Stimulated activated naive CD4-positive, alpha-beta T cell treated with Interleukin-2 at 50 U/mL for 16 hours (primary cell): ENCODE data around the gene MPG.
A peak's percentile ranks its signal among the peaks of the same experiment; 100 is the strongest.

Source experiments
- DNase-seq: peaks from one replicate; lab custom pipeline; 2025; lab: John Stamatoyannopoulos, UW

Gene MPG

DNA sequence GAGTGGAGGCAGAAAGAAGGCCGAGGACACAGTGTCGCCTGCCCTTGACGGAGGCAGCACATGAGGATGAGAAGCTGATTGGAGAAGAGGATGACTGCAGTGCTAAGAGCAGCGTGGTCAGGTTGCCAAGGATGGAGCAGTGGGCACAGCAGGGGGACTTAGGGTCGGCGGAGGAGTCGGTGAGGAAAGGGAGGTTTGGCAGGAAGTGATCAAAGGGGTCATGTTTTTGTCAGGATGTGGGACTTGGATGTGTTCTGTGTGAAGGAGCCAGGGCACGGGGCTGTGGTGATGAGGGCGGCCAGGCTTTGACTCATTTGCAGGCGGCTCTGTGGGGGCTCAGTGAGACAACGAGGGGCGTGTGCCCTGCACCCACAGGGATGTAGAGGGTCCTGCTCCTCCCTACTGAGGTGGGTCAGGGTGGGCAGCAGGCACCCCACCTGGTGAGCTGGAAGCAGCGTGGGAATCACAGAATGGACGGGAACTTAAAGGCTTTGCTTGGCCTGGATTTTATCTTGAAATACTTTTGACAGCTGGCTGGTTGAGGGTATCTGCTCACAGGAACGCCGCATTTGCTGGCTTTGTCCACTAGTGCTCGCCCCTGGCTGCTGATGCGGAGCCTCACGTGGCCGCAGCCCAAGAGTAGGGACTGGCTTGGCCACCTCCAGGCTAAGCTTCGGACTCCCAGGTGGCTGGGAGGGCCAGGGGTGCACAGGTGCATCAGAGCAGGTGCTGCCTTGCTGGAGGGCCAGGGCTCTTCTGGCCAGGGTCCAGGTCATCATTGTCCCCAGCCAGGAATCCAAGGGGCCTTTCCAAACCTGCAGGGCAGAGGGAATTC, 6.0 kb downstream of the MPG start:
- no peak for DNase-seq

DNA sequence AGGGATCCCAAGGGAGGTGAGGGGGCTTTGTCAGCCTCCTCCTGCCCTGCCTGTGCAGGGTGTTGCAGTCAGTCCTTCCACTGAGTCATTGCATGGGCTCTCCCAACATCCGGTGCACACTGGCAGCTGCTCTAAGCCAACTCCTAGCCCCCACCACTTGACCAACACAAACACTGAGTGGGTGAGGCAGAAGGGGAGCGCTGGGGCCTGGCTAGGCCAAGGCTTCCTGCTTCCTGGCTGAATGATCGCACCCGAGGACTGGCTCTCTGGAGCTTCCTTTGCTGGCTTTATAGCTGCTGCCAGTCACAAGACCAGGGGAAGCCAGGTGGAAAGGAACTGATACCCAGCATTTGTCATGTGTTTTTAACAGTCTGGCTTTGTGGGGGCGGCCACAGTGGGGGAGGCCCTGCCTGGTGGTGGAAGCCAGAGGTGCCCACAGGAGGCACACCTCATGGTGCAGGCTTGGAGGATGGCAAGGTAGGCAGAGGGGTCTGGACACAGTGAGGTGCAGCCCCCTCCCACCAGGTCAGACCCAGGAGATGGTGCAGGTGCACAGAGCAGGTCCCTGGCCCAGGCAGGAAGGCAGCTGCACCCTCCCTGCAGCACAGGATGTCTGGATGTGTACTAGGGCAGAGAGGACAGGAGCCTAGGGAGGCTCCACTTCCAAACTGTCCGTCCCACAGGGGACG, 6.8 kb downstream of the MPG start:
- DNase-seq = peak; percentile 57

DNA sequence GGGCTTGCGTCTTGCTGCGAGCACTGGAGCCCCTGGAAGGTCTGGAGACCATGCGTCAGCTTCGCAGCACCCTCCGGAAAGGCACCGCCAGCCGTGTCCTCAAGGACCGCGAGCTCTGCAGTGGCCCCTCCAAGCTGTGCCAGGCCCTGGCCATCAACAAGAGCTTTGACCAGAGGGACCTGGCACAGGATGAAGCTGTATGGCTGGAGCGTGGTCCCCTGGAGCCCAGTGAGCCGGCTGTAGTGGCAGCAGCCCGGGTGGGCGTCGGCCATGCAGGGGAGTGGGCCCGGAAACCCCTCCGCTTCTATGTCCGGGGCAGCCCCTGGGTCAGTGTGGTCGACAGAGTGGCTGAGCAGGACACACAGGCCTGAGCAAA, 7.4 kb downstream of the MPG start:
- no peak for DNase-seq

DNA sequence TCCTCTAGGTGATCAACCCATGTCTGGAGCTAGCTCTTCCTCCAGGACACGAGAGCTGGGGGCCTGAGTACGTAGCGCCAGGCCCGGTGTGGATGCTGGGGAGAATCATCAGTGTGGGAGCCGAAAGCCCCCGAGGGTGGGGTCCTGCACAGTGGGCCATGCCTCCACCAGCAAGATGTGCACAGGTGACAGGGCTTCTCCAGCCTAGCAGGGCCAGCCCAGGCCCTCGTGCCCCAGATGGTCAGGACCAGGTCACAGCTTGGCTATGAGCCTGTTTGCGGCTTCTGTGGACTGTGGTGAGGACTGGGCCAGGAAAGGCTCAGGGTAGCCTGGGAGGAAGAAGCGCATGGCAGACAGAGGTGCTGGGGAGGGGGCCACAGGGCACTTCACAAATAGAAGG, 7.8 kb downstream of the MPG start:
- no peak for DNase-seq

DNA sequence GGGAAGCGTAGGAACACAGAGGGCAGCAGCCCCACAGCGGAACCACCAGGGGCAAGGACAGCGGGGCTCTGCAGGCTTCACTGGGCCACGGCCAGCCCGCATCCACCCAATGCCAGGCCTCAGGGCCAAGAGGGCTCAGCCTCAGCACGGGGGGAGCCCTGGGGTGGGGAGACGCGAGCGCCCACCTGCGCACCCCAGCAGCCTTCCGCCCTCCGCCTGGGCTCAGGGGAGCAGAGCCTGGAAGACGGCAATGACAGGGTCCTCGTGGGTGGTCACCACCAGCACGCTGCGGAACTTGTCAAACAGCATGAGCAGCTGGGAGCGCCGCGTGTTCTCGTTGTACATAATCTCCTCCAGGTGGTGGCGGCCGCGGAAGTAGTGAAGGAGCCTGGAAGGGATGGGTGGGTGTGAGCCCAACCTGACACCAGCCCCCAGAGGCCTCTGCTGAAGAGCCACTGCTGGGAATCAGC, 8.5 kb downstream of the MPG start:
- DNase-seq = no peak

DNA sequence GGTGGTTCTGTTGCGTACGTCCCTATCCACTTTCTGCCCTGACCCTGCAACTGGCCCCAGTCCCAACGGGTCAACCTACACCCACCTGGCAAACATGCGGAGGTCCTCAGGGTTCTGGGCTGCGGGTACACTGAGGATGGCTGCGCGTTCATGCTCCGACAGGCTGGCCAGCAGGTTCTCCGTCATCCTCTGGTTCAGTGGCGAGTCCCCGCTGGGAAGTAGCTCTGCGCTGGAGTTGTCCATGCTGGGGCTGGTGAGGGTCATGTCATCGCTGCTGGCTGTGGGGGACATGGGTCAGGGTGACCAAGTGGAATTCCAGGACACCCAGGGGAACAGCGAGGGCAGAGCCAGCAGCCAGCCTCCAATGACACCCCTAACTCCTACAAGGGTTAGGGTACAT, 10.6 kb downstream of the MPG start:
- no peak for DNase-seq

DNA sequence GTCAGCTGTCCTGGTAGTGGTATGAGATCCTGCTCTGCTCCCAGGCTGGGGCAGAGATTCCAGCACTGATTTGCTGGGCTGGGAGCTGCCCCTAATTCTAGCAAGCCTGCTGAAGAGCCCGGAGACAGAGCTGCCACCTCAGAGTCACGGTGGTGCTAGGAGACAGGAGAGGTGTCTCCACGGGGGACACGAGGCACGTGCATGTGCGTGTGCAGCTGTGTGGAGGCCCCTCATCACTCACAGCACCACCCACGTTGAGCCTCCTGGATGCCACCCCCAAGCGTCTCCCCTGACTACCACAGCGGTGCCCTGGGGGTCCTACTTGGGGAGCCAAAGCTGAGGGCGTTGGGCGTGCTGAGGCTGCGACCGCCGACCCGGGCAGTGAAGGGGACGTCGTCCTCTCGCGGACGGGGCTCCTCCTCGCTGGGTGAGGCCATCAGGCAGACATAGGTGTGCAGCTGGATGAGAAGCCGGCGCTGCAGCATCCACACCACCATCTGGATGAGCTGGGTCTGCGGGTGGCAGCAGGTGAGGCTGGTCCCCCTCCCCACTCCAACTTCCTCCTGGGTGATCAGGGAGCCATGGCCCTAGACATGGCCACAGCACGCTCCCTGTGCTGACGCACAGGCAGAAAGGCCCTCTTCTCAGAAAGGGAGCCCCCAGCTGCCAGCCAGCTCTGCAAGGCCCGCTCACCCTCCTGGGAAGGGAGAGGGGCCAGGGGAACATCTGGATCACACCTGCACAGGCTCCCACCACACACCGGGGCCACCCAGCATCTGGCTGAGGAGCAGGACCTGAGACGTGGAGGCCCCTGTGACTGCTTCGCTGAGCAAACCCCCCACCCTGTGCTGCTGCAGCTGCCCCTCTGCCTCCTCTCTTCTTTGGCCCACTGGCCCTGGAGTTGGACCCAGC, 11.6 kb downstream of the MPG start:
- DNase-seq = no peak

DNA sequence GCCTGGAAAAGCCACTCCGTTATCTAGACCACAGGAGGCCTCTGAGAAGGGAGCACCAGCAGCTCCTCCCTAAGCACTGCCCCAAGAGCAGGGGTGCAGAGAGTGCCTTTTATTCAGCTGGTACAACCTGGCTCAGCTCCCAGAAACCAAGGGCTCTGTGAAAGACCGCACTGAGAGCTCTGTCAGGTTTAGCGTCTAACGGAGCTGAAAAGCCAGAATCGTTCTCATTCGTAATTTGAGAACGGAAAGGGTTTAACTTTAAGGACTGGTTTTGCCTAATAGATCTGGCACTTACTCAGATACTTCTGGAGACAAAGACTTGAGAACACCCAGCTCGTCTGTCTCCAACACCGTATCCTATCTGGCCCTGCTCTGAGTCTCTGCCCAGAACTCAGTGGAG, 13.5 kb downstream of the MPG start:
- no peak for DNase-seq

DNA sequence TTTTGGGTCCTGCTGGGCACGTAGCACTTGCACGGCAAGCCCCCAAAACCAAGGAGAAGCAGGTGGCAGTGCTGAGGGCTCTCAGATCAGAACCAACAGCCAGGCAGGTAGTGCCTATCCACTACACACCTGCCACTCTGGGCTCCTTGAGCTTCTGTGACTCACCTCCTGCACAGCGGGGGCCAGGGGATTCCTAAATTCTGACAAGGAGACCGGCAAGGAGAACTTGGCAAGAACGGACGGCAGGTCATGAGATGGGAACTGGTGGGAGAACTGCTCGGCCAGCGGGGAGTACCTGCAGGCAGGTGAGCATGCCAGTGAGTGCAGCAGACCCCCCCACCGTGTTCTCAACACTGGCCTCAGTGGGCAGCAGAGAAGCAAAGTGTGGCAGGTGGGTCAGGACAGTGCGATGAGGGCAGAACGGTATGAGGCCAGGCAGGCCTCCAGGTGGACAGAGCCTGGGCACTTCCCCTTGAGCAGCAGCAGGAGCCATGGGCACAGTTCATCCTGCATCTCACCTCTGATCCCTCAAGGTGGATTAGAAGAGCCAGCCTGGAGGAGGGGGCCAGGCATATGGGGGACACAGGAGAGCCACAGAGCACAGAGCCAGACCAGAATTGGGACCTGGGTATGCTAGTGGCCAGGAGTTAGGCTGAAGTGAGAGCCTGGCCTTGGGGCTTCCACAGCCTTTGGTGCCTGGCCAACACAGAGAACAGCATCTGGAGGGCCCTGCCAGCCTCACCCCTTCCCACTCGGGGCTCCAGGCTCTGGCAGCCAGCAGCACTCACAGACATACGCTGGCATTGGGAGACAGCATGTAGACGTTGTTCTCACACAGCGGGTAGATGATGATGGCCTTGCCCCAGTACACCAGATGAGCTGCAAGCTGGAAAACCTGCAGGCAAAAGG, 14.7 kb downstream of the MPG start:
- DNase-seq = no peak

DNA sequence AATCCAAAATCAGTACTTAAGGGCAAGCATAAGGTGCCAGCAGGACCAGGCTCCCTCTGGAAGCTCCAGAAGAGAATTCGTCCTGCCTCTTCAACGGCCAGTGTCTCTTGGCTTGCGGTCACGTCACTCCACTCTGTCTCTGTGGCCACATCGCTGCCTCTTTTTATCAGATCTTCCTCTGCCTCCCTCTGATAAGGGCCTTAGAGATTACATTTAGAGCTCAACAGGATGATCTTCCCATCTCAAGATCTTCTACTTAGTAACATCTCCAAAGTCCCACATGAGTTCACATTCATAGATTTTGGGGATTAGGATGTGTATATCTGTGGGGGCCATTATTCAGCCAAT, 16.9 kb downstream of the MPG start:
- no peak for DNase-seq

DNA sequence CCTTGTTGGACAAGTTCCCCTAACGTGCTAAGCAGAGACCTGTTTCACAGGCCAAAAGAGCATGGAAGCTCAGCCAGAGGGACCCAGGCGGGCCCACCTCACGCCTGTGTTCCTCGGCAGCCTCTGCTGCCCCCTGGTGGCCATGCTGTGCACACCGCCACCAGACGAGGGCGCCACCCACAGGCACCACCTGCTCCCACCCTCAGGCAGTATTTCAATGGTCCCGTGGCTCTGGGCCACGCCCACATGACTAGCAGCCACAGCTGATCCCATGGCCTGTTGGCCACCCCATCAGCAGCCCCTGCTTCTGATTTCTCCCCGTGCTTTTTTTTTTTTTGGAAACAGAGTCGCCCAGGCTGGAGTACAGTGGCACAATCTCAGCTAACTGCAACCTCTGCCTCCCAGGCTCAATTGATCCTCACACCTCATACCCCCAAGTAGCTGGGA, 18.9 kb downstream of the MPG start:
- peak; percentile 82 for DNase-seq

DNA sequence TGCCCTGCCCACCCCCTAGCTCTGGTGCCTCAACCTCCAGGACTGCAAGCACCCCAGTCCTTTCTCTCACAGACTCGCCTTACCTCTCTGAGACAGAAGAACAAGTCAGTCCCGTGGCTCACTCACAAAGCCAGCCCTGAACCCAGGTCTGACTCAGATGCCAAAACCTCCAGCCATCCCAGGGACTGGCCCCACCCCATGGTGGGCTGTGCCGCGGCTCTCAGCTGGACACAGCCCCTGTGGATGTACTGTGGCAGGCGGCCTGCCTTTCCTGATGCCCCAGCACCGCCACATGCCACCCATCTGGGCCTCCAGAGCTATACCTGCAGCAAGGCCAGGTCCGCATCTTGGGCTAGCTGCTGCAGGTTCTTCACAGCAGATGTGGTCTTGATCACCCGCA, 19.8 kb downstream of the MPG start:
- no peak for DNase-seq

DNA sequence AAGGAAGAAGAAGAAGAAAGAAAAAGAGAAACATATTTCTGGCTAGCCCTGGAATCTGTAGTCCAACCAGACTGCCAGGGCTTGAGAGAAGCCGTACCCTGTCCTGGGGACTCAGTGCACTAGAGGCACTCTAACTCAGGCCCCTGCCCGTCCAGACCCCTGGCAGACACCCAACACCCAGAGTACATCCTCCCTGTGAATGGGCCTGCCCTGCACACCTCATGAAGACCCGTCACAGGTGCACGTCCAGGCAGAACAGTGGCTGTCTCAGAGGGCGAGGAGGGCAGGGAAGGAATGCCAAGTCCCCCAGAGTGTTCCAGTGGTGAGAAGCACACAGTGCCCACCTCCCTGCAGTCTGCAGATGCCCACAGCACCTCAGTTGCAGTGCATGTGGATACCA, 23.0 kb downstream of the MPG start:
- DNase-seq = no peak

DNA sequence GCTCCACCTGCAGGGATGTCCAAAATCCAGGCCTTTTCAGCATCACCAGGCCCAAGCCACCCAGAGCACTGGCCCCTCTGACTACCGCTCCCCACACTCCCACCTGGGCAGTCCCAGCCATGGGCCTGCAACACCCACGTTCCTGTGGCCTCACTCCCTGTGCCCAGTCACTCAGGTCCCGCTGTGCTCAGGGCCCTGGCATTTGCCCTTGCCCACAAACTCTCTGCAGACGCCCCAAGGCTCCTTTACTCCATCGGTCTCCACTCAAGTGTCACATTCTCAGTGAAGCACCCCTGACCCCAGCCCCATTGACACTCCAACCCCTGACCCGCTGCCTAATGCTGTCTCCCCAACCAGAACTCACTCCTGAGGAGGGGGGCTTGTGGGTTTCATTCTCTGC, 23.6 kb downstream of the MPG start:
- no peak for DNase-seq

DNA sequence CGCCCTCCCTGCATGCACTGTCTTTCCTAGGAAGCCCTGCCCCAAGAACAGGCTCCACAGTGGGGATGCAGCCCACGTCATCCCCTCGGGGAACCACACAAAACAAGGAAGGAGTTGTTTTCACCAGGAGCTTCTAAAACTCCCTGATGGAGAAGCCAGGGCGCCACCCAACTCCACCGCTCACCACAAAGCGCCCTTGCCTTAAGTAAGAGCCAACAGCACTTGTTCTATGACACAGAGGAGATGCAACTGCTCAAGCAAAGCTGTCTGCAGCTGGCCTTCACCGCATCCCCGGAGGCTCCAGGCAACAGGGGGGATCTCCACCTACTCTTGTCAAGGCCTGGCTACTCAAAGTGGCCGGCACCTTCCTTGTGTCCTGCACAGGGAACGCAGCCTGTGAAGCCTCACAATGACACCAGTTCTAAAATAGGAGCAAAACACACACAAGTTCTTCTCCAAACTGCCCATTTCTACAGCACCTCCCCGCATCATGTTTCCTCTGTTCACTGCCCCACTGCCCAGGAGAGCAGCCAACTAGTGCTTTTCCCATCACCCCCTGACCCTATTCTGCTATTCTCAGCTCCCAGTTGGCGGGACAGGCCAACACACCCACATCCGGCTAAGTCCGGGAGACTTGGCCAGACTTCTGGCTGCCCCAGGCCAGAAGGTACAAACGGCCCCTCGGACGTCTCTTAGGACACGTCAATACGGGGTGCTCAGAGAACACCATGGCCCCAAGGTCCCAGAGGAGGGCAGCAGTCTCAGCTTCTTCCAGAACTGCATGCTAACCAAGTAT, 24.2 kb downstream of the MPG start:
- no peak for DNase-seq

DNA sequence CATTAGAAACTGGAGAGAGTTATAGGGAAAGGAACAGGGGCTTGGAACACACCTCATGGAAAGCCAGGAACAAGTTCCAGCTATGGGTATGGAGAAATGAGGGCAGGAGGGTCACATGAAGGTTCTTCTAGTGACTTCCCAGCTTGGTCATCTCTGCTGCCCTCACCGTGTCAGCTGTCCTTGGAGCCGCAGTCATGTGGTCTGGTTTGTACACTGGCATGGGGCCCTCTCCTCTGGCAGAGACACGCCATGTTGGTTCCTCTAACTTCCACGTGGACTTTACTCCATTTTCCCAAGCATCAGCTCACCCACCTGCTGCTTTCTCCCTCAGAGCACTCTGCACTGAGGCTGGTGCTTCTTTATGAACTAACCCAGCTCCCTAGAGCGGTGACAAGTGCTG, 26.3 kb downstream of the MPG start:
- DNase-seq = no peak

DNA sequence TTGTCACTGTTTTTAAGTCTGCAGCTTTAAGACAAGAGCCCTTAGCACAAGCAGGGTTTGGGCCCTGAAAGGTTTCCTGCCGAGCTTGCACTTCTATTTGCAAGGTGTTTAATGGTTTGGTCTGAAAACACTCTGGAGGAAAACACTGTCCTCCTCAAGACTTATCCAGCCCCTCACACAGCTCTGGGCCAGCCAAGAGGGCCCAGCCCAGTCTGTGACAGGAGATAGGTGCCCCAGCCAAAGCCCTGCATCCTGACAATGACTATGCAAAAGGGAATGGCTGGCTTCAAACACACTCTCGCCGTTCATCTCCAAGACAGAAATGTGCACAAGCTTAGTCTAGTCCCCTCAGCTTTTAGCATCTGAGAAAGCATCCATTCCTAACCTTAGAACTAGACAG, 26.9 kb downstream of the MPG start:
- DNase-seq = no peak

DNA sequence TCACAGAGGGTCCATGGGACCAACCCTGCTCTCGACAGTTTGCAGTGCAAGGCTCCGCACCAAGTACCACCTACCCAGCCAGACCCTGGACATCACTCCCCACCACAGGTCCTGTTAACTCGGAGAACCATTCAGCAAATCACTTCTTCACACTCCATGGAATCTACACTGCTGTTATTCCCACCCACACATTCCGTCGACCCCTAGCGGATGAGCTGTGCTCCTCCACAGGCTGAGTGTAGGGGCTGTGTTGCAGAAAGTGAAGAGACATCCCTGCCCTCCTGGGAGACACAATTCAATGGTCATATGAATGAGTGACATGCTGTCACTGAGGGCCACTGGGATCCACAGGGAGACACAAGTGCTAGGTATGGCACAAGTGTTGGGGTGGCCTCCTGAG, 27.5 kb downstream of the MPG start:
- no peak for DNase-seq

DNA sequence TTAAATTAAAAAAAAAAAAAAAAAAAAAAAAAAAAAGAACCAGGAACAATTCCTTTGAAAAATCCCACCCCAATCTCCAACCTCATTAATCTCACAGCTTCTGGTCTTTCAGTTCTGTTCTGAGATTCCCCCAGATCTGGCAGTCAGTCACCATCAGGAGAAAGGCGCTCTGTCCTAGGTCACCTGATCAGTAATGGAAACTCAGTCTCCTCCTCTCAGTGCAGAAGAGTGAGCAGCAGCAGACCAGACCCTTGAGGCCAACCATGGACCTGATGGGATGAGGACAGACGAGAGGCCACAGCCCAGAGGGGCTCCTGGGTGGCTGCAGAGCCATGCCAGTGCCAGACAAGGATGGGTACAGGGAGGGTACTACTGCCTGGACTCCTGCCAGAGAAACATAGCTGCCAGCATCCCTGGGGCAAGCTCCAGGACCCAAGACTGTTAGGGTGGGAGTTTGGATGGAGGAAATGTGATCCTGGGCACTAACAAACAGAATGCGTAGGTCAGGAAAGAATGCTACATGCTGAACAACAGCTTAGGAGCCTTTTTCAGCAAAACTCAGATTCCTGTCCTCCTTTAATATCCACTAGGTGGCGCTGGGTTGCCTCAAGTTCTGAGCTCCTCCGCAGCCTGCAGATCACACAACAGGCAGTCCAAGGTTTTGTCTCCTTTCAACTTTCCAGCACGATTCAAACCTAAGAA, 28.7 kb downstream of the MPG start:
- peak; percentile 20 for DNase-seq
